IMR-90 (cell line): ENCODE measurements around the gene NR2C2. TPM values are rescaled to one million over a fixed set of nuclear protein-coding genes. Genes with fewer than 3 reads are reported as not detected.

Experiments used
- ATAC-seq: fragments of 200-7000 bp; cut with Tn5 transposase; 2 replicates; pipeline ENCODE4 v1.9.1; 2020; ENCODE audit warnings: low read depth, mild to moderate bottlenecking, moderate library complexity
- BruUV-seq: library from RNA; stranded (reverse); fragments of 400-500 nt; replicated peaks from 2 replicates; lab custom pipeline; 2021; lab: Mats Ljungman, UMichigan
- CTCF ChIA-PET: fragments of 300-600 bp; formaldehyde crosslinking; extraction: SDS; loops from one replicate; lab custom pipeline; 2021; ENCODE audit warnings: antibody characterized with exemption; lab: Yijun Ruan, JAX
- POLR2A ChIA-PET: fragments of 300-600 bp; sonication (Branson Sonifier 250); formaldehyde crosslinking; loops from one replicate; lab custom pipeline; 2022; ENCODE audit warnings: antibody characterized with exemption; ENCODE audit not compliant: unreplicated experiment; lab: Charles Lee
- DNase-seq: peaks from one replicate; pipeline ENCODE4 v3.0.0; 2013
- H2AFZ ChIP-seq: replicated peaks from 2 replicates; pipeline ENCODE3; 2013; ENCODE audit warnings: low read length, mild to moderate bottlenecking; ENCODE audit not compliant: poor library complexity
- H2AK5ac ChIP-seq: 2 replicates; pipeline ENCODE4 v1.6.1; 2013; ENCODE audit warnings: low read depth, low read length, inconsistent platforms
- H2AK9ac ChIP-seq: replicated peaks from 2 replicates; pipeline ENCODE3; 2013; ENCODE audit warnings: mild to moderate bottlenecking, low read depth, low read length, moderate library complexity; ENCODE audit not compliant: poor library complexity
- H2BK120ac ChIP-seq: 2 replicates; pipeline ENCODE4 v1.6.1; 2013; ENCODE audit warnings: low read depth, low read length, inconsistent platforms
- H2BK15ac ChIP-seq: 3 replicates; pipeline ENCODE4 v1.6.1; 2013; ENCODE audit warnings: low read depth, low read length, inconsistent platforms
- H2BK20ac ChIP-seq: 2 replicates; pipeline ENCODE4 v1.6.1; 2013; ENCODE audit warnings: low read depth, mild to moderate bottlenecking, inconsistent platforms, low read length, moderate library complexity
- H2BK5ac ChIP-seq: 2 replicates; pipeline ENCODE4 v1.6.1; 2013; ENCODE audit warnings: mild to moderate bottlenecking, low read depth, low read length, inconsistent platforms; ENCODE audit not compliant: poor library complexity, severe bottlenecking
- H3K14ac ChIP-seq: replicated peaks from 2 replicates; pipeline ENCODE4 v1.6.1; 2013; ENCODE audit warnings: low read depth, low read length, inconsistent platforms
- H3K18ac ChIP-seq: 2 replicates; pipeline ENCODE4 v1.6.1; 2013; ENCODE audit warnings: low read depth, low read length, control low read depth
- H3K23ac ChIP-seq: 2 replicates; pipeline ENCODE4 v1.6.1; 2013; ENCODE audit warnings: low read depth, low read length, inconsistent platforms
- H3K27ac ChIP-seq: 2 replicates; pipeline ENCODE4 v1.5.1; 2013; ENCODE audit warnings: mild to moderate bottlenecking, control low read depth, low read length; ENCODE audit not compliant: insufficient read depth
- H3K27me3 ChIP-seq: 2 replicates; pipeline ENCODE4 v1.6.1; 2013; ENCODE audit warnings: low read length; ENCODE audit not compliant: control insufficient read depth, insufficient read depth
- H3K36me3 ChIP-seq: 2 replicates; pipeline ENCODE4 v1.6.1; 2013; ENCODE audit warnings: low read length, mixed read lengths; ENCODE audit not compliant: control insufficient read depth, insufficient read depth
- H3K4ac ChIP-seq: 2 replicates; pipeline ENCODE4 v1.6.1; 2013; ENCODE audit warnings: low read depth, low read length, inconsistent platforms
- H3K4me1 ChIP-seq: 2 replicates; pipeline ENCODE4 v1.6.1; 2013; ENCODE audit warnings: low read length, mixed read lengths; ENCODE audit not compliant: control insufficient read depth, insufficient read depth
- H3K4me2 ChIP-seq: 2 replicates; pipeline ENCODE4 v1.6.1; 2013; ENCODE audit warnings: low read depth, mild to moderate bottlenecking, control low read depth, low read length, moderate library complexity
- H3K4me3 ChIP-seq: 2 replicates; pipeline ENCODE4 v1.5.1; 2013; ENCODE audit warnings: low read depth, mild to moderate bottlenecking, control low read depth, low read length, moderate library complexity; ENCODE audit not compliant: insufficient read depth
- H3K56ac ChIP-seq: 2 replicates; pipeline ENCODE4 v1.6.1; 2013; ENCODE audit warnings: low read length, inconsistent platforms; ENCODE audit not compliant: insufficient read depth; ENCODE audit errors: extremely low read depth
- H3K79me1 ChIP-seq, 2 experiments: 2 replicates each; pipeline ENCODE4 v1.6.1; 2013; ENCODE audit warnings: low read length in 2 of 2, inconsistent platforms in 1 of 2, low read depth in 1 of 2
- H3K9ac ChIP-seq: 2 replicates; pipeline ENCODE4 v1.6.1; 2013; ENCODE audit warnings: low read depth, low read length, control low read depth
- H3K9me1 ChIP-seq: 2 replicates; pipeline ENCODE4 v1.6.1; 2013; ENCODE audit warnings: low read length, inconsistent platforms; ENCODE audit not compliant: insufficient read depth
- H3K9me3 ChIP-seq: 2 replicates; pipeline ENCODE4 v1.6.1; 2013; ENCODE audit warnings: low read length; ENCODE audit not compliant: control insufficient read depth, insufficient read depth
- H4K20me1 ChIP-seq: 2 replicates; pipeline ENCODE4 v1.6.1; 2013; ENCODE audit warnings: low read length, inconsistent platforms; ENCODE audit not compliant: insufficient read depth
- H4K5ac ChIP-seq: 2 replicates; pipeline ENCODE4 v1.6.1; 2013; ENCODE audit warnings: mild to moderate bottlenecking, low read depth, low read length, control low read depth
- H4K8ac ChIP-seq, 2 experiments: 2 replicates each; pipeline ENCODE4 v1.6.1; 2013; ENCODE audit warnings: low read depth in 2 of 2, low read length in 2 of 2, control low read depth in 1 of 2, inconsistent platforms in 1 of 2
- H4K91ac ChIP-seq: 2 replicates; pipeline ENCODE4 v1.6.1; 2013; ENCODE audit warnings: low read depth, low read length, inconsistent platforms; ENCODE audit not compliant: insufficient read depth
- BHLHE40 ChIP-seq: fragments of 150-350 bp; IDR thresholded peaks from 2 replicates; pipeline ENCODE4 v1.6.1; 2016; ENCODE audit warnings: mild to moderate bottlenecking, low read depth, low read length
- CEBPB ChIP-seq: IDR thresholded peaks from 2 replicates; pipeline ENCODE4 v1.6.1; 2012; ENCODE audit warnings: low read depth, low read length, improper control_type of control experiment
- FOS ChIP-seq: fragments of 150-350 bp; IDR thresholded peaks from 2 replicates; pipeline ENCODE4 v1.6.1; 2016; ENCODE audit warnings: low read depth, low read length
- POLR2A ChIP-seq: IDR thresholded peaks from 2 replicates; pipeline ENCODE4 v1.6.1; 2012; ENCODE audit warnings: mild to moderate bottlenecking, low read depth, low read length
- RAD21 ChIP-seq: IDR thresholded peaks from 2 replicates; pipeline ENCODE4 v1.6.1; 2012; ENCODE audit warnings: low read length, improper control_type of control experiment
- SMC3 ChIP-seq: fragments of 150-350 bp; IDR thresholded peaks from 2 replicates; pipeline ENCODE4 v1.6.1; 2016; ENCODE audit warnings: low read depth, mild to moderate bottlenecking, antibody characterized with exemption, low read length, moderate library complexity
- WGBS, 2 experiments: methylation state at CpG; one replicate each; pipeline versions ENCODE4 v1.1.5 to v1.1.7; 2013; ENCODE audit warnings: missing lambda C conversion rate in 2 of 2; ENCODE audit not compliant: insufficient read length in 1 of 2; ENCODE audit errors: extremely low coverage in 2 of 2; 5-methylcytosine and 5-hydroxymethylcytosine counted together
- dilution Hi-C: fragments of 300-500 bp; cut with HindIII; formaldehyde crosslinking; loops from one replicate; pipeline ENCODE4 v1.14.3; 2018; ENCODE audit warnings: low sequenced_read_pairs; ENCODE audit not compliant: unreplicated experiment
- in situ Hi-C: fragments of 300-500 bp; cut with MboI; formaldehyde crosslinking; loops from 3 replicates; pipeline ENCODE4 v1.14.3; 2019; ENCODE audit warnings: low sequenced_read_pairs, inconsistent platforms, mixed read lengths
- intact Hi-C: fragments of 100-400 bp; cut with micrococcal nuclease; formaldehyde crosslinking; loops from 2 replicates; pipeline ENCODE4 v1.10.0; 2022
- polyA plus RNA-seq, 3 experiments: library from polyadenylated mRNA; depleted of rRNA; stranded (reverse); fragments of >200 nt; gene quantifications; 2 replicates each; pipeline ENCODE4 v1.2.3, GENCODE V29; 2012; ENCODE audit warnings: low replicate concordance in 1 of 3
- total RNA-seq: library from RNA; depleted of rRNA; stranded (reverse); fragments of >200 nt; gene quantifications from 2 replicates; pipeline ENCODE4 v1.2.3, GENCODE V29; 2012
- TF ChIP-seq, protein P1 (sequence below): fragments of 150-350 bp; IDR thresholded peaks from 2 replicates; pipeline ENCODE4 v1.6.1; 2017; ENCODE audit warnings: mild to moderate bottlenecking, antibody characterized with exemption, low read length, low read depth
- TF ChIP-seq, protein P2 (sequence below): fragments of 150-350 bp; IDR thresholded peaks from 2 replicates; pipeline ENCODE4 v1.6.1; 2016; ENCODE audit warnings: low read depth, mild to moderate bottlenecking, low read length, moderate library complexity, borderline replicate concordance
- TF ChIP-seq, protein P3 (sequence below): conservative IDR thresholded peaks from 2 replicates; pipeline ENCODE4 v1.5.1; 2012; ENCODE audit warnings: mild to moderate bottlenecking, low read depth, low read length, improper control_type of control experiment

NR2C2 gene
- total and polyA plus RNA-seq, 2 of the 4 experiments (the other 2 are of a cell fraction): 10.4 to 13.8 TPM

DNA sequence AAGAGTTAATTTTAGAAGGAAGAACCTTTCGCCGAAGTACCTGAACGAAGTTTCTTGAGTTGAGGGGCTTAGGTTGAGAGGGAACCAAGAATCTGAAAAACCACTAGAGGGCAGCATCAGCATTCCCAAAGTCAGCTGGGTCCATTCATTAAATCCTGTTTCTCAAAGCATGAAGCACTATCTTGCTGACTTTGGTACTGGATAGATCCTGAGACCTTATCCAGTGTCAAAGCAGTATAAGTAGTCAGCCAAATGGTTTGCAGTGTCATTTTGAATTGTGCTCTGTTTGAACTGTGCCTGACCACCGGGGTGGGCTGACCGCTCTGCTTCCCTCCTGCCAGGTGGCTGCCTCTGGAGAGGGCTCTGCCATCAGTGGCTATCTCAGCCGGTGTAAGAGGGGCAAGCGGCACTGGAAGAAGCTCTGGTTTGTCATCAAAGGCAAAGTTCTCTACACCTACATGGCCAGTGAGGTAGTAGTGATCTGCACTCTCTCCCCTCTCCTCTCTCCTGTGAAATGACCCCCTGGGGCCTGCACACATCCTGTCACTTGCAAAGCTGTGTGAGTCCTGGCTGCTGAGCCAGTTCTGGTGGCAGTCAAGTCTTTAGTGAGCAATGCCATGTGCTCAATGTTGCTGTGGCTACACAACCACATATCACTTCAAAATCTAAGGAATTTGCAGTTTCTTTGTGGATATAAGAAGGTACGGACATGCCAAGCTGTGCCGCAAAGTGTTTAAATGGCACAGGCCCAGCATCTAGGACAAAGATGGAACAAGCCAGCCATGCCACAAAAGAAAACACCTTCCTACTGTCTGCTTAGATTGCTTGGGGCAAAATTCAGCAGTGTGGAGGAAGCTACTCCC, 21.4 kb upstream of the NR2C2 start:
- H3K36me3 ChIP-seq: no peaks in the 10 kb centered on the region
- no peaks in the 10 kb centered on the region for H3K79me1 ChIP-seq
- H2AK9ac ChIP-seq: peak overlapping the region; percentile 30
- H4K5ac ChIP-seq: no peak overlapping the region
- no peak overlapping the region for H3K4me3 ChIP-seq
- dilution Hi-C loops: no loop called here
- peaks cover 2% of the 10 kb centered on the region; the same call in 1 of the 2 replicates for H3K4me1 ChIP-seq
- no peak overlapping the region for H3K18ac ChIP-seq
- H2BK120ac ChIP-seq: no peak overlapping the region
- no peak overlapping the region for H2AK5ac ChIP-seq
- H3K27ac ChIP-seq: no peak overlapping the region
- H2BK15ac ChIP-seq: no peak overlapping the region
- H3K4ac ChIP-seq: no peak overlapping the region
- no peak overlapping the region for H2AFZ ChIP-seq
- CTCF ChIA-PET: interaction anchor here (1.1 to 1.3 kb wide), 4 partner anchors 10 to 88 kb away, joined by 3 to 7 read pairs (median 4); no protein-coding TSS in a partner anchor
- peaks cover 3% of the 10 kb centered on the region; the same call in 1 of the 2 replicates for H3K27me3 ChIP-seq
- TF ChIP-seq, protein P1, sequence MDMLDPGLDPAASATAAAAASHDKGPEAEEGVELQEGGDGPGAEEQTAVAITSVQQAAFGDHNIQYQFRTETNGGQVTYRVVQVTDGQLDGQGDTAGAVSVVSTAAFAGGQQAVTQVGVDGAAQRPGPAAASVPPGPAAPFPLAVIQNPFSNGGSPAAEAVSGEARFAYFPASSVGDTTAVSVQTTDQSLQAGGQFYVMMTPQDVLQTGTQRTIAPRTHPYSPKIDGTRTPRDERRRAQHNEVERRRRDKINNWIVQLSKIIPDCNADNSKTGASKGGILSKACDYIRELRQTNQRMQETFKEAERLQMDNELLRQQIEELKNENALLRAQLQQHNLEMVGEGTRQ: no peak
- TF ChIP-seq POLR2A (no peak), SMC3 (peak; percentile 56), BHLHE40 (no peak), CEBPB (no peak), FOS (no peak), RAD21 (peak; percentile 88)
- TF ChIP-seq, protein P2, sequence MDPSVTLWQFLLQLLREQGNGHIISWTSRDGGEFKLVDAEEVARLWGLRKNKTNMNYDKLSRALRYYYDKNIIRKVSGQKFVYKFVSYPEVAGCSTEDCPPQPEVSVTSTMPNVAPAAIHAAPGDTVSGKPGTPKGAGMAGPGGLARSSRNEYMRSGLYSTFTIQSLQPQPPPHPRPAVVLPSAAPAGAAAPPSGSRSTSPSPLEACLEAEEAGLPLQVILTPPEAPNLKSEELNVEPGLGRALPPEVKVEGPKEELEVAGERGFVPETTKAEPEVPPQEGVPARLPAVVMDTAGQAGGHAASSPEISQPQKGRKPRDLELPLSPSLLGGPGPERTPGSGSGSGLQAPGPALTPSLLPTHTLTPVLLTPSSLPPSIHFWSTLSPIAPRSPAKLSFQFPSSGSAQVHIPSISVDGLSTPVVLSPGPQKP: no peak
- TF ChIP-seq, protein P3, sequence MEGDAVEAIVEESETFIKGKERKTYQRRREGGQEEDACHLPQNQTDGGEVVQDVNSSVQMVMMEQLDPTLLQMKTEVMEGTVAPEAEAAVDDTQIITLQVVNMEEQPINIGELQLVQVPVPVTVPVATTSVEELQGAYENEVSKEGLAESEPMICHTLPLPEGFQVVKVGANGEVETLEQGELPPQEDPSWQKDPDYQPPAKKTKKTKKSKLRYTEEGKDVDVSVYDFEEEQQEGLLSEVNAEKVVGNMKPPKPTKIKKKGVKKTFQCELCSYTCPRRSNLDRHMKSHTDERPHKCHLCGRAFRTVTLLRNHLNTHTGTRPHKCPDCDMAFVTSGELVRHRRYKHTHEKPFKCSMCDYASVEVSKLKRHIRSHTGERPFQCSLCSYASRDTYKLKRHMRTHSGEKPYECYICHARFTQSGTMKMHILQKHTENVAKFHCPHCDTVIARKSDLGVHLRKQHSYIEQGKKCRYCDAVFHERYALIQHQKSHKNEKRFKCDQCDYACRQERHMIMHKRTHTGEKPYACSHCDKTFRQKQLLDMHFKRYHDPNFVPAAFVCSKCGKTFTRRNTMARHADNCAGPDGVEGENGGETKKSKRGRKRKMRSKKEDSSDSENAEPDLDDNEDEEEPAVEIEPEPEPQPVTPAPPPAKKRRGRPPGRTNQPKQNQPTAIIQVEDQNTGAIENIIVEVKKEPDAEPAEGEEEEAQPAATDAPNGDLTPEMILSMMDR: peak; percentile 81
- H2BK20ac ChIP-seq: no peak overlapping the region
- no peak overlapping the region for H3K23ac ChIP-seq
- peak; percentile 71 for DNase-seq
- peak; percentile 68 for ATAC-seq
- WGBS, 2 experiments: 80% methylated on average over 1 of the region's 9 CpGs; no CpG with 5 or more reads in 1 of the 2 experiments
- H4K91ac ChIP-seq: no peak overlapping the region
- POLR2A ChIA-PET: interaction anchor here (0.6 kb wide), 1 partner anchor 13 kb away, joined by 4 read pairs; no protein-coding TSS in a partner anchor
- no peak overlapping the region for H4K8ac ChIP-seq
- BruUV-seq: no TSS peak
- no peak overlapping the region for H3K4me2 ChIP-seq
- intact Hi-C loops: loop anchor here (2.0 to 5.0 kb wide), 3 partner anchors 126 to 279 kb away; partner anchors contain the start of gene RBSN
- no peak overlapping the region for H3K9ac ChIP-seq
- no peaks in the 10 kb centered on the region for H4K20me1 ChIP-seq
- H3K9me3 ChIP-seq: no peaks in the 10 kb centered on the region
- H3K56ac ChIP-seq: no peak overlapping the region
- H3K9me1 ChIP-seq: no peaks in the 10 kb centered on the region
- no peak overlapping the region for H2BK5ac ChIP-seq
- in situ Hi-C loops: loop anchor here (10.0 to 25.0 kb wide), 2 partner anchors 286 to 421 kb away; partner anchors contain the start of gene CAPN7
- H3K14ac ChIP-seq: no peak overlapping the region
